ENCODE data around the gene MPC1L. TPM values are rescaled to one million over a fixed set of nuclear protein-coding genes. Genes with fewer than 3 reads are reported as not detected.

Gene MPC1L
- total RNA-seq, 1 donor from 2014 or later, result not detected

DNA sequence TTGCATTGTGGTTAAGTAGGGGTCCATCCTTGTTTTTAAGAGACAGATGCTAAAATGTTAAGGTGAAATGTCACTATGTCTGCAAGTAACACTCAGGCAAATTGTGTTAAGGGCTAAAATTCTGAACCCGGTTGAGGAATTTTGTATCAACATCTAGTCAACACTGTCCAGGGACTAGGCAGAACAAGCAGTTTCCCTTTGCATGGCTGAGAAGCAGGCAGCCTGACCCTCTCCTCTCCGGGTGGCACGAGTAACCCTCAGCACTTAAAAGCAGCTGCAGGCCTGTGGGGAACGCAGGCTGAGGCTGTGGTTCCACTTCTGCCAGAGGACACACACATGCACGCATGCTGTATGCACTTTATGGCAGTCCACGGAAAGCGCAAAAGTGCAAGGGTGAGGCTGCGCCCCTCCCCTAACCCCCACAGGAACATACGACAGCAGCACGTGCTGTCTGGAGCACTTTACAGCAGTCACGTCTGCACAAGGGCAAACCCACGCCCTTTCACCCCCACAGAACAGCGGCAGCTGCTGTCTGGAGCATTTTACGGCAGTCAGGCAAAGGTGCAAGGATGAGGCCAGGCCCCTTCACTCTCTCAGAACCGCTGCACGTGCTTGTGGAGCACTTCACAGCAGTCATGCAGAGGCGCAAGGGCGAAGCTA lies 619 bp upstream of the MPC1L start:
- ATAC-seq (ENCODE audit: poor library complexity), result no peak
- intact Hi-C loops (cut with DNase I), result no loop called here
- DNase-seq, result no peak

DNA sequence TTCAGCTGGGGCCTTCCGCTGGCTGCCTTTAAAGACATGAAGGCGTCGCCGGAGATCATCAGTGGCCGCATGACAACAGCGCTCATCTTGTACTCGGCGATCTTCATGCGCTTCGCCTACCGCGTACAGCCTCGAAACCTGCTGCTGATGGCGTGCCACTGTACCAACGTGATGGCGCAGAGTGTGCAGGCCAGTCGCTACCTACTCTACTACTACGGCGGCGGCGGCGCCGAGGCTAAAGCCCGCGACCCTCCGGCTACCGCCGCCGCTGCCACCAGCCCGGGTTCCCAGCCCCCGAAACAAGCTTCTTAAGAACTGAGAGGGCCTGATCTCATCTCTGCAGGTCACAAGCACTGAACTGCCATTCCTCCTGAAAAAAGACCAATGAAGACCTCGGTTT lies 437 bp downstream of the MPC1L start:
- no peak for ATAC-seq (ENCODE audit: poor library complexity)
- DNase-seq, result no peak
- intact Hi-C loops (cut with DNase I), result no loop called here

GRCh38 chrX:40625294-40625693 lies 2.1 kb downstream of the MPC1L start:
- no peak for DNase-seq
- intact Hi-C loops (cut with DNase I), result no loop called here
- no peak for ATAC-seq (ENCODE audit: poor library complexity)

DNA sequence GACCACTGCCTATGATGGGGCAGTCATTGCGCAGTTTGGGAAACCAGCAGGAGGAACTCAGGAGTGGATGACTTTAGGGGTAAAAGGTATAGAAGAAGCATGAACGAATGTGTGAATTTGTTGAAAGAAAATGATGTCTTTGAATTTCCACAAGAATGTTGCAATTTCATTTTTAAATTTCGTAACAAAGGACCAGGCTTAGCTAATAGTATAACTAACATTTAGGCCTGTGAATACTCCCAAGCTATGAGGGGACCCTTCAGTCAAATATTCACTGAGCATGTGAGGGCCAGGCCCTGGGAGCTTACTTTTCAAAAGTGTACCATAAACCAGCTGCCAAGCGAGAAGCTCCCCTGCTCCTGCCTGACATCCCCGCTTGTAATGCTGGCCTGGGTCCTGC lies 5.3 kb downstream of the MPC1L start:
- DNase-seq, result no peak
- intact Hi-C loops (cut with DNase I), result no loop called here
- ATAC-seq (ENCODE audit: poor library complexity), result no peak

DNA sequence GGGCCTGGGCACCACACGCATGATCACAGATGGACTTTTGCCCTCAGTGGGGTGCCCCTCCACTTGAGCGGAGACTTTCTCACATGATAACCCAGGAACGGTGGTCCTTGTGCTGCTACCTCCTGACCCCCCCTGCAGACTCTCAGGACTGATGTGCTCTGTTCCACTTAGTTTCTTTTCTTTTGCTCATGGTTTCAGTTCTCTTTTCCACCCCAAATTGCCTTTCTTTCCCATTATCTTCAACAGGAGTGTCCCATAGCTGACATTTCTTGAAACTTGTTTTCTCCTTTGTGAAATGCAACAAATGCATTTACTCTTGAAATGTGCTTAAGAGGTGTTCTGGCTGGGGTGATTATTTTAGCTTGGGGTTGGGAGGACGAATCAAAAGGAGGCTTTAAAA lies 9.0 kb downstream of the MPC1L start:
- DNase-seq (no peak), ATAC-seq (ENCODE audit: poor library complexity) (no peak)
- intact Hi-C loops (cut with DNase I), result no loop called here

GRCh38 chrX:40637687-40638086 lies 14.5 kb downstream of the MPC1L start:
- DNase-seq, result no peak
- intact Hi-C loops (cut with DNase I), result no loop called here
- no peak for ATAC-seq (ENCODE audit: poor library complexity)

GRCh38 chrX:40644176-40644575 lies 20.9 kb downstream of the MPC1L start:
- no peak for DNase-seq
- peak; percentile 1 for ATAC-seq (ENCODE audit: poor library complexity)
- intact Hi-C loops (cut with DNase I), result no loop called here

- peak; percentile 47 for DNase-seq
- intact Hi-C loops (cut with DNase I), result no loop called here
- peak; percentile 46 for ATAC-seq (ENCODE audit: poor library complexity)
Measured at GRCh38 chrX:40644821-40645358, 21.7 kb downstream of the MPC1L start.

GRCh38 chrX:40646489-40647306 lies 23.5 kb downstream of the MPC1L start:
- intact Hi-C loops (cut with DNase I), result no loop called here
- DNase-seq (peak; percentile 56), ATAC-seq (ENCODE audit: poor library complexity) (peak; percentile 59)

- DNase-seq (peak; percentile 94), ATAC-seq (ENCODE audit: poor library complexity) (peak; percentile 94)
- intact Hi-C loops (cut with DNase I), result no loop called here
Measured at GRCh38 chrX:40647307-40648197, 24.3 kb downstream of the MPC1L start, which contains the start of gene CXorf38. Gene CXorf38, minus strand, starts transcription at chrX:40647561. Its CDS starts 41 bp downstream, at chrX:40647520.

DNA sequence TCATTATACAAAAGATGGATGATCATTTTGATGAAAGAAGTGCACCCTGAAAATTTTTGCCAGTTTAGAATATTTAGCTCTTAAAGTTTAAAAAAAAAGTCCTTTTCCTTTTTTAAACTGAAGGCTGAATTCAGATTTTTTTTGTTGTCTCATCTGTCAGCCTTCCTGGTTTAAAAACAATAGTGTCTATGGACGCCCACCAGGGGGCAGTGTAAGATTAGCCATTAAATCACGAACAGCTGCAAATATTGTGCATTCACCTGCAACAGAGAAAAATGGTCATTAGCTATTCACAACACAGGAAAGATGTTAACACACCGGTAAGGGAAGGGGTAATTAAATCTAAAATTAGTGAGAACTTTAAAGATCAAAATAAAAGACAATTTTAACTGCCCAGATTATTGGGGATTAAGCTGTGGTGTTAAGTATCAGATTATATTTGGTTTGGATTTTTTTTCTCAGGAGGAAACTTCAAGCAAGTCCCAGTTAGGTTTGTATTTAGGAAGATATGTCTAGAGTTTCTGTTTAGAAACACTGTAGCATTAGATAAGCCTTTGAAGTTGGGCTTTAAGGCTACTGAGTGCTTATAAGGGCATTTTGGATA lies 28.5 kb downstream of the MPC1L start:
- intact Hi-C loops (cut with DNase I), result loop anchor here (5.0 kb wide), 1 partner anchor 141 kb away; no protein-coding TSS in a partner anchor
- DNase-seq (peak; percentile 42), ATAC-seq (ENCODE audit: poor library complexity) (no peak)

GRCh38 chrX:40652664-40653063 lies 29.4 kb downstream of the MPC1L start:
- DNase-seq (no peak), ATAC-seq (ENCODE audit: poor library complexity) (no peak)
- intact Hi-C loops (cut with DNase I), result loop anchor here (5.0 kb wide), 1 partner anchor 140 kb away; no protein-coding TSS in a partner anchor

DNA sequence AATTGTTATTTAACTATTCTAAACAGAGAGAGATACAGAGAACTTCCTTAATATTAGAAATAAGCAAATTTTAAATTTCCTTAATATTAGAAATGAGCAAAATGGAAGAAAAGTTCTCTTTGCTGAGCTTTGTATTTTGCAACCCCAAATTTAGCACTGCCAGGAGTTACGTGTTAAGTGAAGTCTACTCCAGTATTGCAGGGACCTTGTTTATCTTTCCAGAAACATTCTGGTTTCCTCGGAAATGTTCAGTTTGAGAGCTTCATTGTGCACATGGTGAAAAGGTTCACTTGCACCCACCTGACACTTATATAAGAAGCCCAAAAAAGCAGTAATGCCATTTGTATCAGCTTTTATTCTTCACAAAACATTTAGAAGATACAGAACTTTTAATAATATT lies 30.3 kb downstream of the MPC1L start:
- intact Hi-C loops (cut with DNase I), result loop anchor here (5.0 kb wide), 1 partner anchor 139 kb away; no protein-coding TSS in a partner anchor
- ATAC-seq (ENCODE audit: poor library complexity) (no peak), DNase-seq (no peak)

DNA sequence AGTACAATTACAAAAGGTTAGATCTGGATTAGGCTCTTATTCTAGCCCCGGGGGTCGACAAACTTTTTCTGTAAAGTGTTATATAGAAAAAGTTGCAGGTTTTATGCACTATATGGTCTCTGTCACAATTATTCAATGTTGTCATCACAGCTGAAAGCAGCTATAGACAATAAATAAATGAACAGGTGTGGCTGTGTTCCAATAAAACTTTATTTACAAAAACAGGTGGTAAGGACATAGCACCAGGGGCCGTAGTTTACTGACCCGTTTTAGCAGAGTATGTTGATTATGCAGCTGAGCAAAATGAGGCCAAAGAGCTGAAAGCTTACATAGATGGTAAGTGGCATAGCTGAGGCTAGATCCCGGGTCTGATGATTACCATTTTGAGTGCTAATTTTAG lies 37.2 kb downstream of the MPC1L start:
- intact Hi-C loops (cut with DNase I), result no loop called here
- DNase-seq, result no peak
- ATAC-seq (ENCODE audit: poor library complexity), result no peak

DNA sequence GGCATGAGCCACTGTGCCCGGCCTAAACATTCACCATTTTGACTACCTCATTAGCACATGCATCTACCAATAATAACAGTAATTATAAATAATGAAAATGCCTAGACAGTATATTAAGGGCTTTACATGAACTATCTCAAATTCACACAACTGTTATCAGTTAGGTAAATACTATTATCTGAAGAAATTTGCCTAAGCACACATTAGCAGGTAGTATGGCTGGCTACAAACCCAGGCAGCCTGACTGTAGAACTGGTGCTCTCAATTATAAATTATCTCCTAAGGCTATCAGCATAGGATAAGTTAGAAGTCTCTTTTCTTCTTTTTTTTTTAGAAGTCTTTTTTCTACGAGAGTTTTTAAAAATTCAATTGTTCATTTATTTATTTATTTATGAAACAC lies 38.3 kb downstream of the MPC1L start:
- ATAC-seq (ENCODE audit: poor library complexity) (no peak), DNase-seq (no peak)
- intact Hi-C loops (cut with DNase I), result no loop called here

GRCh38 chrX:40663078-40663740 lies 40.0 kb downstream of the MPC1L start:
- ATAC-seq (ENCODE audit: poor library complexity), result no peak
- intact Hi-C loops (cut with DNase I), result no loop called here
- DNase-seq, result no peak

DNA sequence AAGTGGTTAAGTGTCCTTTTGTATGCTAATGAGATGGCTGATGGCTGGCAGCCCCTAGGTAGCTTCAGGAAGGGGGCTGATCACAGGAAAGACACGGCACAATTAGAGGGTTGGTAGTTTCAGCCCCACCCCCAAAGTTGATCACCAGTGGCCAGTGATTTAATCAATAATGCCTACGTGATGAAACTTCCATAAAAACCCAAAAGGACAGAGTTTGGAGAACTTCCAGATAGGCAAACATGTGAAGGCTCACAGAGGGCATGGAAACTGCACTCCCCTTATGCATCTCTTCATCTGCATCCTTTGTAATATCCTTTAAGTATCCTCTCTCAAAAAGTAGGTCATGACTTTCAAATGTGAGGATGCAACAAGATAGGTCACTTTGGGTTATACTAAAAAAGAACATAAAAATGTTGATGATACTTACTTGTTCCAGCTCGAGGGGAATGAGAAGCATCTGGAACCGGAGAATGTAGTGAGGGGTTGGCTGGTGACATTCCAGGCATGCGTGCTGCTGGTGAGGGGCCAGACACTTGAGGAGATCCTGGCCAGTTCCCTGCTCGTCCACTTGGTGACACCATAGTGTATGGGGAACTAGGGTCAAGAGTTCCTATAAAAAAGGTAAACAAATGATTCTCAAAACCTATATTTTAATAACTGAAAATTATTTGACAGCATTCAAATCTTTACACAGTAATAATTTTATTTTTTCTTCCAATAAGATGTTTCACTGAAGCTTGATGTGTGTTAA lies 40.8 kb downstream of the MPC1L start:
- DNase-seq (no peak), ATAC-seq (ENCODE audit: poor library complexity) (no peak)
- intact Hi-C loops (cut with DNase I), result no loop called here
